Gastrocnemius medialis (tissue), 4 donors: ENCODE measurements around the gene RRP9.

Experiments used
- CTCF ChIP-seq, 5 experiments: fragments of 450-650 bp in 3 of 5; fragments of 200-600 bp in 2 of 5; sonication (generic) in 2 of 5; IDR thresholded peaks in 4 of 5; conservative IDR thresholded peaks in 1 of 5; 1 replicate in 4 of 5; 2 replicates in 1 of 5; pipeline ENCODE4 v1.5.1; 2016 to 2019; ENCODE audit warnings: antibody characterized with exemption in 5 of 5, mild to moderate bottlenecking in 3 of 5, moderate library complexity in 3 of 5
- POLR2A ChIP-seq, 2 donors: fragments of 450-650 bp; IDR thresholded peaks; one replicate each; pipeline ENCODE4 v1.6.1; 2017; ENCODE audit warnings: antibody characterized with exemption in 2 of 2, mild to moderate bottlenecking in 2 of 2, moderate library complexity in 2 of 2

DNA sequence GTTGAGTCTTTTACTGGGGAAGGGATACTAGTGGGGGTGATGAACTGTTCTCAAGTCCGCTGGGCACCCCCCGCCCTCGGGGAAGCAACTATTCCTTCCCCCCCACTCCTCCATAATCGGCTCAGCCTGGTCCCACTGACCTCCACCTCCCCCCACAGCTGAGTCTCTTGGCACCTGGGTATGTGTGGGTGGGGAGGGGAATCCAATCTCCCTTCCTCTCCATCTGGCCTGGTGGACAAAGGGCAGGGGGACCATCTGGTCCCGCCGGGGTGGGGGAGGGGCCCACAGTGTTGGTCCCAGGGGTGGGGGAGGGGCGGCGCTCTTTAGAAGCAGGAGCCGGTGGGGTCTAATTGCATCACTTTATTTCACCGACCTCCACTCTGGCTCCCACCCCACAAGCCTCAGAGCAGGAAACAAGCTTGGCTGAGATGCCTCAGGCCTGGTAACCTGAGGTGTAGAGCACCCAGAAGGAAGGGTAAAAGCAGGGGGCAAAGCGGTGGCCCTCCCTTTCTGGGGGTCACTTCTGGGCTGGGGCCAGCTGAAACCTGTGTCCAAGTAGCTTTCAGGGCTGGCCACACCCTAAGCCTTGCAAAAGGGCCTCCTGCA is 26.6 kb upstream of the RRP9 start:
- TF ChIP-seq CTCF (IDR thresholded peaks at IDR 0.05 in 4 of 5, conservative IDR thresholded peaks at IDR 0.05 in 1 of 5) (no peak), POLR2A (IDR thresholded peaks at IDR 0.05) (no peak)
